Astrocyte of the hippocampus (primary cell): ENCODE measurements around the gene SORL1.

Source experiments
- DNase-seq: peaks from one replicate; pipeline ENCODE4 v3.0.0; 2011; ENCODE audit warnings: low read depth, low spot score

SORL1 gene

GRCh38 chr11:121583825-121584224, 131.7 kb downstream of the SORL1 start:
- DNase-seq = no peak

GRCh38 chr11:121586750-121587149, 134.6 kb downstream of the SORL1 start:
- DNase-seq = no peak

- no peak for DNase-seq
Observed at GRCh38 chr11:121587182-121587581, 135.1 kb downstream of the SORL1 start.

- DNase-seq = no peak
Observed at GRCh38 chr11:121588747-121589146, 136.6 kb downstream of the SORL1 start.

- no peak for DNase-seq
Observed at GRCh38 chr11:121589946-121590537, 137.9 kb downstream of the SORL1 start.

GRCh38 chr11:121590772-121591404, 138.8 kb downstream of the SORL1 start:
- DNase-seq = no peak

- peak; percentile 90 for DNase-seq
Observed at GRCh38 chr11:121591405-121592033, 139.4 kb downstream of the SORL1 start.

GRCh38 chr11:121592708-121593107, 140.6 kb downstream of the SORL1 start:
- no peak for DNase-seq

- peak; percentile 92 for DNase-seq
Observed at GRCh38 chr11:121595717-121596161, 143.6 kb downstream of the SORL1 start.

GRCh38 chr11:121596195-121597155, 144.4 kb downstream of the SORL1 start:
- no peak for DNase-seq

GRCh38 chr11:121603316-121603715, 151.2 kb downstream of the SORL1 start:
- DNase-seq = no peak

GRCh38 chr11:121604152-121604551, 152.0 kb downstream of the SORL1 start:
- DNase-seq = no peak

- no peak for DNase-seq
Observed at GRCh38 chr11:121606354-121606753, 154.2 kb downstream of the SORL1 start.

- DNase-seq = no peak
Observed at GRCh38 chr11:121607341-121607740, 155.2 kb downstream of the SORL1 start.

GRCh38 chr11:121608545-121609098, 156.5 kb downstream of the SORL1 start:
- no peak for DNase-seq

- no peak for DNase-seq
Observed at GRCh38 chr11:121610706-121611105, 158.6 kb downstream of the SORL1 start.

- DNase-seq = no peak
Observed at GRCh38 chr11:121611242-121611641, 159.1 kb downstream of the SORL1 start.

GRCh38 chr11:121613724-121614123, 161.6 kb downstream of the SORL1 start:
- peak; percentile 64 for DNase-seq

- DNase-seq = peak; percentile 41
Observed at GRCh38 chr11:121614636-121615240, 162.6 kb downstream of the SORL1 start.

GRCh38 chr11:121615501-121615900, 163.4 kb downstream of the SORL1 start:
- peak; percentile 38 for DNase-seq

GRCh38 chr11:121618516-121618915, 166.4 kb downstream of the SORL1 start:
- no peak for DNase-seq
